GM21717 (cell line): ENCODE data around the gene CHST11.

ENCODE experiments used
- ATAC-seq: cut with Tn5 transposase; IDR thresholded peaks from one replicate; pipeline ENCODE4 v1.9.1; 2021; ENCODE audit warnings: mild to moderate bottlenecking, moderate library complexity; ENCODE audit not compliant: unreplicated experiment

CHST11 gene

GRCh38 chr12:104709692-104710435, 253.1 kb downstream of the CHST11 start:
- ATAC-seq, result no peak

GRCh38 chr12:104710940-104711689, 254.4 kb downstream of the CHST11 start:
- no peak for ATAC-seq

GRCh38 chr12:104712477-104712876, 255.7 kb downstream of the CHST11 start:
- no peak for ATAC-seq

GRCh38 chr12:104712968-104713367, 256.2 kb downstream of the CHST11 start:
- no peak for ATAC-seq

DNA sequence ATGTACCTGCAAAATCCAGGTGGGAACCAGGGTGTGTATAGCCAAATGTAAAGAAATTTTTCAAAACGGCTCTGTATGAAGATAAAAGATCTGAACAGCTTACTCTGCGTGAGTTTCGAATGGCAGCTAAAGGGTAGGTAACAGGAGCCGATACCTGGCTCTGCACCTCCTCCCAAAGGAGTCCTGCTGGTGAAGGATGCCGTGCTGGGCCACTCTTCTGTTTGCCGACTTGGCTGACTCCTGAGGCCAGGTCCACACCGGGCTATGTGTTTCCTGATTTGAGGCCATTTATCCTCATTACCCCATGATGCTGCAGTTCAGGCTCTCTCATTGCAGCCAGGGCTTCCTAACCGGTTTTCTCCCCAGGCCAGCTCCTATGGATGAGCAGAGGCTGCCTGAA, 256.7 kb downstream of the CHST11 start:
- no peak for ATAC-seq

DNA sequence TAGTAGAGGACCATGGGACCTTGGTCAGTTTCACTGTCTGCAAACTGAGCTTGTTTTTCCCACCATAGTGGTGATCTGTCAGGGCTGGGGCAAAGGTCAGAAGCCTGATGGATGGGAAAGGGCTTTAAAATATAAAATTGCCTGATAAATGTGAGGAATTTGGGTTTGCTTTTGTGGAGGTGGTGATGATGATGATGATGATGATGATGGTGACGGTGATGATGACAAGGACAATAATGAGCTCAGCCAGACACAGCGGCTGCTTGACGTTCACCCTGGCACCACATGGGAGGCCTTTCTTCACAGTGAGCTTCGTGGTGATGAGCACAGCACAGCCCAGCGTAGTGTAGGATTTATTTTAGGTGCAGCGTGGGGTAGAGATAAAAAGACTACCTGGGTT, 257.6 kb downstream of the CHST11 start:
- ATAC-seq, result no peak

DNA sequence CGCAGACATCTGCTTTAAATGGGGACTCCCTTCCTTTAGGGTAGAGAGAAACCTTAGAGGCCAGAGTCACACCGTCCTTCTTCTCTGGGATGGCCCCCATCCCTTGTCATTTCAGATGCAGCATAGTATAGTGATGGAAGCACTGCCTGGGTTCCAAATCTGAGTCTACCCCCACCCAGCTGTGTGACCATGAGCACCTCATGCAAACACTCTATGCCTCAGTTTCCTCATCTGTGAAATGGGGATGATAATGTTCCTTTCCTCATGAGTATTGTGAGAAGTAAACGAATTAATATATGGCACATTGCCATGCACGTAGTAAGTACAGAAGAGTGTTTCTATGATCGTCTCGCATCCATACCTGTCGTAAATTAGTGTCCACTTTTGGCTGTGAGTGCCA, 259.4 kb downstream of the CHST11 start:
- ATAC-seq, result no peak

DNA sequence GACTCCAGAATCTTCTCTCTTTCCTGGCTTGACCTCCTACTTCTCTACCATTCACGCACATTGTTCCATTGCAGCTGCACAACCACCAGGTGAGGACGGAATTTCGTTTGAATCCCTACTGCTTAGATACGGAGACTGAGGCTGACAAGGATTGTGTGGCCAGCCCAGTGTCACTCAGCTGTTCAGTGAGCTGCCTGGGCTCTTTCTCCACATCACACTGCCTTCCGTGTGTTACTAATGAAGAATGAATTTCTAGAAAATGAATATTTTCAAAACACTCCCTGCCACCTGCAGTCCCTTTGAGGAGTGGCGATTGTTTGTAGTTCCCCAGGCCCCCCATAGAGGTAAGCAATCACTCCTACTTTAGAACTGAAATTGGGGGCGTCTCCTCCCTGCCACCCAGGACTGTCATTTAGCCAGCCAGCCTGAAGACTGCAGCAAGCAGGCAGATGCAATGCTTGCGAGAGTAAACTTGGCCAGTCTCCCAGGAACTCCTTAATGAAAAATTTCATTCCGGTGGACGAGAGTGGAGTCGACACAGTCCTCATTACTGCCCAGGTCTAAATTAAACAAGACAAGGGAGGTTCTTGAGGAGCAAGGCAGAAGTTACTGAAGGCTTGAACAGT, 261.7 kb downstream of the CHST11 start:
- no peak for ATAC-seq

DNA sequence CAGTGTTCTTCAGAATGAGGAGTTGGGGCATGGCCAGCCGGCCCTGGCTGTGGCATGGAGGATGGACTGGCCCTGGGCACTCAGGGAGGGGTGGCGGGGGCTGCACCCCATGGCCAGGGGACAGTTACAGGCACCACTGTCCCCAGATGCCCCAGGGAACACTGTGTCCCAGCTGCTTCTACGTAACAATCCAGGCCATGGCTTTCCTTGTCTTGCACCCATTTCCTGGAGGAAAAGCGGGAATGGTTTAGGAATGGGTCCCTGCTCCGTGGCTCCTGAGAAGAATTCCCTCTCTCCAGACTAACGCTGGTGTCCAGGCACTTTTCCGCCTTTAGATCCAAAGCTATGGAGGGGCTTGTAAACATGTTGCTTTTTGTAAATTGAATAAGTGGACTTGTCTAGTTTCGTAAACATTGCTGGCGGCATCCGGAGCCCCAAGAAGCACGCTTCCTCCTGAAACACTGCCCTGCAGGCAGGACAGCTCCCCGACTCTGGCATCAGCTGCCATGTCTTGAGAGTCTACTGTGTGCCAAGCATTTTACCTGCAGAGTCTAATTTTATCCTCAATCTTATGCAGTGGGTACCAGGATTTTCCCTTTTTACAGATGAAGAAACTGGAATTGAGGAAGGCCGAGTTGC, 263.1 kb downstream of the CHST11 start:
- no peak for ATAC-seq

GRCh38 chr12:104720339-104721038, 263.7 kb downstream of the CHST11 start:
- ATAC-seq, result no peak

DNA sequence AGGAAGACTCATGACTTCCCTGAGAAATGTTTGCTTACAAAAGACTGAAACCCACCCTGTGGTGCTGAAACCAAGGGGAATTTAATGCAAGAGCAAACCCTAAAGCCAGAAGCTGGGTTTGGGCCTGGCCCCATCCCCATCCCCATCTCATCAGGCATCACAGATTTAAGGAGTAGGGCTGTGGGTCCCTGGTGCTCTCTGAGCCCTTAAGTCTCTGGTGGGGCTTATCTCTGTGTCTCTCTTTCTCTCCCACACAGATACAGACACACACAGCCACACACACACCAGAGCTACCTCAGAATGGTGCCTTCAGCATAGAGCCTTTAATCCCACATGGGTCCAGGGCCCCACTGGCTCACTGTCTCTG, 264.3 kb downstream of the CHST11 start:
- ATAC-seq, result no peak

DNA sequence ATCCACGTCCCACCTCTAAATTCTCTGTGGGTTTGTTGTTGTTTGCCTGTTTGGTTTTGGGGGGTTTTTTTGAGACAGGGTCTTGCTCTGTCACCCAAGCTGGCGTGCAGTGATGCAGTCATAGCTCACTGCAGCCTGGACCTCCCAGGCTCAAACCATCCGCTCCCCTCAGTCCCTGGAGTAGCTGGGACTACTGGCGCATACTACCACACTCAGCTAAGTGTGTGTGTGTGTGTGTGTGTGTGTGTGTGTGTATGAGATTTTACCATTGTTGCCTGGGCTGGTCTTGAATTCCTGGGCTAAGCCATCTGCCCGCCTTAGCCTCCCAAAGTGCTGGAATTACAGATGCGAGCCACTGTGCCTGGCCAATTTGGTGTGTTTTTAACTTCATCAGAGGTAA, 265.2 kb downstream of the CHST11 start:
- ATAC-seq, result no peak

- ATAC-seq, result peak; percentile 38
These were observed 266.1 kb downstream of the CHST11 start for GRCh38 chr12:104722601-104723534.

GRCh38 chr12:104723895-104724294, 267.1 kb downstream of the CHST11 start:
- no peak for ATAC-seq

GRCh38 chr12:104724992-104725585, 268.3 kb downstream of the CHST11 start:
- ATAC-seq, result no peak

GRCh38 chr12:104725610-104726009, 268.9 kb downstream of the CHST11 start:
- no peak for ATAC-seq

DNA sequence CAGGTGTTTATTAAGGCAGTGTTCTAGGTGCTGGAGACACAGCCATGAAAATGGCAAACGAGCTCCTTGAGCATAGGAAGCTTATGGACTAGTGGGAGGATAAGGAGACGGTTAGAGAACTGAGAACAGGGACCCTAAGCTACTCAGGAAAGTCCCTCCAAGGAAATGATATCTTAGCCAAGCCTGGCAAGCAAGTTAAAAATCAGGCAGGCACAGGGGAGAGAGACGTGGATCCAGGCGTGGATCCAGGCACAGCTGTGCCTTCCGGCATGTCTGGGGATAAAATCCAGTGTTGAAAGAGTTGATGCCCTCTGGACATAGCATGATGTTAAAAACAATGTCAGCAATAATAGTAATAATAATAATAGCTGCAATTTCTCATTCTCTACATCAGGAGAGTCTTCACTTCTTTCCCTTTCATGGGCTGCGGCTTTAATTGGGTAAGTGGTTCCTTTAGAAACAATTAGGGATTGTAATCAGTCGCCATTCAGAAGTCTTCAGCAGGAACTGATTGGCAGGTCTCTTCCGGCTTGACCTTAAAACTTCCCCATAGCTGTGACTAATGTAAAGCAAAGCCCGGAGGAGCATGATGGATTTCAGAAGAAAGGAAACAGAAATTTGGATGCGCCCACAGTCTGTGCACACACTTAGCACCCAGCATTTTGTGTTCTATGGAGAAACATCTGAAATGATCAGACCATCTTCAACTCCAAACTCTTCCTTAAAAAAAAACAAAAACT, 271.1 kb downstream of the CHST11 start:
- ATAC-seq, result no peak

DNA sequence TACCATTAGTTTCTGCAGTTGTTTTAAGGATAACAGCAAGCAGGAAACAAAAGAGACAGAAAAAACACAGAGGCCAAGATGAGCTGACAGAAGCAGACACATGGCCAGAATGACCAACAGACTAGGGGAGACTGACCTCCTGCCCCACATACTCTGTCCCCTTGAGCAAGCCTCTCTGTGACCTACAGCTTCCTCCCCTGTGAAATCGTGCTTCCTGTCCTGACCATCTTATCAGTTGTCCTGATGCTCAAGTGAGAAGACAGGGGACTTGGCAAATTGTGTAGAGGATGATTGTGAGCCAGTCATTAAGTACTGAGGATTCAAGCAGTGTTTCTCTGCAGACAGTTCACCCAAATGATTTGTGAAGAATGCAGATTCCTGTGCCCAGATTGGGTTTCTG, 272.3 kb downstream of the CHST11 start:
- ATAC-seq, result no peak
